K562 (cell line): Measurements from ENCODE around the gene MPP7. TPM values are rescaled to one million over a fixed set of nuclear protein-coding genes. Genes with fewer than 3 reads are reported as not detected.
"Not testable (repeated sequence)": the region's sequence is repeated elsewhere in the genome, so short reads cannot be mapped to it uniquely, and the experiment has no call there.

Experiments
- ATAC-seq: fragments of 200-7000 bp; cut with Tn5 transposase; 3 replicates; pipeline ENCODE4 v1.9.1; 2020; ENCODE audit warnings: moderate library complexity
- BruUV-seq: library from RNA; stranded (reverse); fragments of 400-500 nt; replicated peaks from 2 replicates; lab custom pipeline; 2021; lab: Mats Ljungman, UMichigan
- CTCF ChIA-PET: fragments of 300-600 bp; formaldehyde crosslinking; extraction: SDS; loops from one replicate; lab custom pipeline; 2021; ENCODE audit warnings: low intra/inter-chr PET ratio; lab: Yijun Ruan, JAX
- POLR2A ChIA-PET: fragments of 300-600, 350-650 bp; sonication (Branson Sonifier 250); formaldehyde crosslinking; extraction: SDS; loops from one replicate; lab custom pipeline; 2021; ENCODE audit warnings: antibody characterized with exemption, inconsistent platforms; lab: Yijun Ruan, JAX
- DNase-seq, 4 experiments: peaks; one replicate each; pipeline versions ENCODE4 v3.0.0 to v3.0.0-alpha.2; 2011 to 2018; ENCODE audit warnings: low spot score in 3 of 4, mixed read lengths in 3 of 4; ENCODE audit errors: extremely low read depth in 1 of 4
- FAIRE-seq: peaks from 2 replicates; lab custom pipeline; 2011; peaks lifted over from hg19 to GRCh38; lab: Jason Lieb, UNC
- H2AFZ ChIP-seq: 2 replicates; pipeline ENCODE4 v1.6.0; 2011; ENCODE audit warnings: low read depth, low read length, control low read depth, inconsistent platforms
- H3K27ac ChIP-seq: fragments of 200-600 bp; 3 replicates; pipeline ENCODE4 v1.8.0; 2011; ENCODE audit warnings: low read depth, mild to moderate bottlenecking, control low read depth, inconsistent platforms, low read length, moderate library complexity, mixed read lengths; ENCODE audit errors: extremely low read depth
- H3K27me3 ChIP-seq, 2 experiments: fragments of 300-600 bp in 1 of 2; 2 replicates in 1 of 2; 3 replicates in 1 of 2; pipeline versions ENCODE4 v1.6.0 to v1.8.0; 2011; ENCODE audit warnings: inconsistent platforms in 2 of 2, low read length in 2 of 2, mild to moderate bottlenecking in 1 of 2, mixed read lengths in 1 of 2, moderate library complexity in 1 of 2; ENCODE audit not compliant: control insufficient read depth in 2 of 2, insufficient read depth in 2 of 2
- H3K36me3 ChIP-seq: fragments of 300-600 bp; 3 replicates; pipeline ENCODE4 v1.8.0; 2011; ENCODE audit warnings: mild to moderate bottlenecking, low read length, inconsistent platforms; ENCODE audit not compliant: control insufficient read depth, insufficient read depth
- H3K4me1 ChIP-seq, 2 experiments: fragments of 200-600 bp in 1 of 2; replicated peaks in 1 of 2; 2 replicates in 1 of 2; 3 replicates in 1 of 2; pipeline versions ENCODE4 v1.5.1 to v1.8.0; 2011; ENCODE audit warnings: inconsistent platforms in 2 of 2, low read length in 2 of 2, mild to moderate bottlenecking in 1 of 2, mixed read lengths in 1 of 2, moderate library complexity in 1 of 2; ENCODE audit not compliant: control insufficient read depth in 2 of 2, insufficient read depth in 2 of 2
- H3K4me2 ChIP-seq: 2 replicates; pipeline ENCODE4 v1.6.1; 2011; ENCODE audit warnings: low read length, control low read depth, inconsistent platforms, mixed read lengths; ENCODE audit not compliant: insufficient read depth
- H3K4me3 ChIP-seq: fragments of 200-600 bp; sonication (generic), shearing (Covaris generic); 2 replicates; pipeline ENCODE4 v1.5.1; 2016; ENCODE audit warnings: control low read depth, inconsistent platforms
- H3K79me2 ChIP-seq: fragments of 200-600 bp; 3 replicates; pipeline ENCODE4 v1.8.0; 2011; ENCODE audit warnings: low read length, inconsistent platforms; ENCODE audit not compliant: control insufficient read depth, insufficient read depth
- H3K9ac ChIP-seq, 2 experiments: 2 replicates each; pipeline versions ENCODE4 v1.6.0 to v1.6.1; 2011; ENCODE audit warnings: low read depth in 2 of 2, low read length in 2 of 2, control low read depth in 1 of 2, inconsistent platforms in 1 of 2, mild to moderate bottlenecking in 1 of 2, mixed read lengths in 1 of 2; ENCODE audit not compliant: insufficient read depth in 1 of 2
- H3K9me1 ChIP-seq: one replicate; pipeline ENCODE4 v1.6.0; 2011; ENCODE audit warnings: inconsistent platforms, mild to moderate bottlenecking, low read length, moderate library complexity; ENCODE audit not compliant: control insufficient read depth, insufficient read depth
- H3K9me3 ChIP-seq: replicated peaks from 2 replicates; pipeline ENCODE4 v1.5.1; 2011; ENCODE audit warnings: low read depth, low read length, inconsistent platforms; ENCODE audit not compliant: control insufficient read depth, insufficient read depth
- H4K20me1 ChIP-seq: replicated peaks from 2 replicates; pipeline ENCODE4 v1.6.1; 2011; ENCODE audit warnings: low read length, inconsistent platforms, mixed read lengths; ENCODE audit not compliant: control insufficient read depth, insufficient read depth
- DIDO1 ChIP-seq: fragments of 450-650 bp; IDR thresholded peaks from 2 replicates; pipeline ENCODE4 v1.6.1; 2016; ENCODE audit warnings: low read depth, missing biosample characterization, missing genetic modification characterization
- MGA ChIP-seq: fragments of 450-650 bp; IDR thresholded peaks from 2 replicates; pipeline ENCODE4 v1.6.1; 2016; ENCODE audit warnings: mild to moderate bottlenecking, moderate library complexity
- RAD51 ChIP-seq: fragments of 450-650 bp; IDR thresholded peaks from 2 replicates; pipeline ENCODE4 v1.7.1; 2016; ENCODE audit warnings: low read depth, mild to moderate bottlenecking, borderline replicate concordance
- ZNF146 ChIP-seq: IDR thresholded peaks from one replicate; pipeline ENCODE4 v1.6.1; 2018; ENCODE audit warnings: missing compliant biosample characterization; ENCODE audit not compliant: unreplicated experiment
- ZNF347 ChIP-seq: fragments of 450-650 bp; formaldehyde crosslinking; IDR thresholded peaks from 2 replicates; pipeline ENCODE4 v1.4.0; 2020; ENCODE audit warnings: low read depth, mild to moderate bottlenecking, moderate library complexity
- WGBS: fragments of 100-300 bp; shearing (Covaris generic); methylation state at CpG from one replicate; pipeline ENCODE4 v1.1.6; 2016; ENCODE audit warnings: low coverage, mixed read lengths; ENCODE audit not compliant: insufficient coverage; ENCODE audit errors: missing lambda C conversion rate; 5-methylcytosine and 5-hydroxymethylcytosine counted together
- in situ Hi-C: fragments of 300-500 bp; cut with MboI; formaldehyde crosslinking; loops from 4 replicates; pipeline ENCODE4 v1.15.0; 2018; ENCODE audit warnings: inconsistent platforms, mixed read lengths
- intact Hi-C: fragments of 100-400 bp; cut with micrococcal nuclease; formaldehyde crosslinking; loops from 2 replicates; pipeline ENCODE4 v1.14.2; 2022
- polyA plus RNA-seq, 8 experiments: library from polyadenylated mRNA; depleted of rRNA in 4 of 8; stranded (reverse) in 5 of 8; unstranded in 3 of 8; fragments of >200 nt; fragmentation: Nextera tagmentation in 2 of 8; fragmentation: Illumina TruSeq in 1 of 8; extraction: Ambion mirVana in 2 of 8; extraction: Trizol in 1 of 8; gene quantifications; 2 replicates each; pipeline versions ENCODE4 v1.2.1 to v1.2.3, GENCODE V29; 2011 to 2014; ENCODE audit warnings: inconsistent platforms in 1 of 8, missing spikeins in 1 of 8
- total RNA-seq, 7 experiments: library from RNA; depleted of rRNA in 6 of 7; stranded (reverse); fragments of >200 nt in 6 of 7; fragmentation: Illumina TruSeq in 2 of 7; extraction: Trizol in 2 of 7; gene quantifications; 2 replicates each; pipeline versions ENCODE4 v1.2.1 to v1.2.3, GENCODE V29; 2011 to 2021; ENCODE audit warnings: low replicate concordance in 1 of 7

Gene MPP7
- total and polyA plus RNA-seq, 9 of the 15 experiments (the other 6 are each of a cell fraction or from before 2014, with no cell fraction given) = 0.03 to 0.50 (median 0.23) TPM

- not testable (repeated sequence) for FAIRE-seq, ATAC-seq
- 0% methylated on average over 5 of the region's 5 CpGs for WGBS
Observed at GRCh38 chr10:28341679-28342078, 38.8 kb upstream of the MPP7 start.

GRCh38 chr10:28332726-28333125 lies 29.9 kb upstream of the MPP7 start:
- BruUV-seq = no TSS peak
- Histone ChIP-seq H3K27ac (no peak overlapping the region), H2AFZ (no peak overlapping the region), H3K4me3 (no peak overlapping the region), H3K9me3 (no peaks in the 10 kb centered on the region), H3K36me3 (no peaks in the 10 kb centered on the region), H3K4me2 (no peak overlapping the region), H3K9ac (no peak overlapping the region), H3K9me1 (no peaks in the 10 kb centered on the region), H3K27me3 (peaks cover 0 to 5% of the 10 kb centered on the region in 2 experiments; a peak in 1 of 5 replicates), H3K4me1 (no peaks in the 10 kb centered on the region), H3K79me2 (no peaks in the 10 kb centered on the region), H4K20me1 (no peaks in the 10 kb centered on the region)
- in situ Hi-C loops = no loop called here
- intact Hi-C loops = no loop called here
- ATAC-seq (no peak), DNase-seq (no peak), FAIRE-seq (no peak)
- ChIA-PET POLR2A (interaction anchor here (0.6 kb wide), 1 partner anchor 26 kb away, joined by 3 read pairs; no protein-coding TSS in a partner anchor), CTCF (no interaction called here)
- WGBS = 0% methylated on average over 2 of the region's 2 CpGs
- TF ChIP-seq DIDO1 (tag) (no peak), RAD51 (no peak), MGA (no peak), ZNF347 (no peak)

More at GRCh38 chr10:28341679-28342078, 38.8 kb upstream of the MPP7 start:
- H3K9me3 ChIP-seq, CTCF ChIA-PET, H3K79me2 ChIP-seq, H3K4me3 ChIP-seq, intact Hi-C loops, DNase-seq, in situ Hi-C loops, H3K4me2 ChIP-seq, H3K27me3 ChIP-seq, H3K9me1 ChIP-seq, H2AFZ ChIP-seq, H3K27ac ChIP-seq, BruUV-seq, H3K4me1 ChIP-seq, POLR2A ChIA-PET, H4K20me1 ChIP-seq, H3K9ac ChIP-seq, H3K36me3 ChIP-seq: not testable (repeated sequence)
- peak; percentile 49 for TF ChIP-seq ZNF146 (CRISPR knock-in tag)
